ENCODE data around the gene IDH3B. TPM values are rescaled to one million over a fixed set of nuclear protein-coding genes. Genes with fewer than 3 reads are reported as not detected.

The IDH3B gene
- total and polyA plus RNA-seq, 2 donors (not counting 3 experiments of a cell fraction or from before 2014, with no cell fraction given) = 86.9 to 177 TPM

DNA sequence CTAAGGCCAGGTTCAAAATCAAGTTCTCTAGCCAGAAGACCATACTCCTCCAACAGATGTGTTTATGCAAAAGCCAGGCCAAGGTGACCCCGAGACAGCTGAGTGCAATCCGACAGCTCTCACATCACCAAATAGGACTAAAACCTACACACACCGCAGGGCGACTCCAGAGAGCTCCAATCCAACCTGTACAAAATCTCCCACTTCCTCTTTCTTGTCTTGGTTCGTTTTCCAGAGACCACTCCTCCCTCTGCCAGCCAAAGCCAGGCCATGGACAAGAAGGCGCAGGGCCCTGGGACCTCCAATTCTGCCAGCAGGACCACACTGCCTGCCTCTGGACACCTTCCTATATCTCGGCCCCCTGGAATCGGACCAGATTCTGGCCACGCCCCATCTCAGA lies 23.1 kb downstream of the IDH3B start:
- no peaks in the 10 kb centered on the region for H3K79me2 ChIP-seq (ENCODE audit: control insufficient read depth, insufficient read depth, low read length)
- H3K4me2 ChIP-seq (ENCODE audit: insufficient read depth, low read length) = no peak overlapping the region
- no TSS peak for BruUV-seq (replicated peaks)
- ChIA-PET POLR2A (no interaction called here), CTCF (interaction anchor here (1.0 kb wide), 2 partner anchors 14 to 119 kb away, joined by 3 read pairs; no protein-coding TSS in a partner anchor)
- H3K4me1 ChIP-seq (ENCODE audit: control insufficient read depth, extremely low read depth, insufficient read depth, low read length) = no peaks in the 10 kb centered on the region
- intact Hi-C loops (cut with micrococcal nuclease) (no loop called here), dilution Hi-C loops (cut with MboI; ENCODE audit: extremely low pct_ligation_motif_present, low sequenced_read_pairs) (no loop called here)
- TF ChIP-seq FOS (IDR thresholded peaks at IDR 0.05; ENCODE audit: borderline replicate concordance, insufficient read depth, low read length) = no peak
- no peak for TF ChIP-seq POLR2AphosphoS5 (IDR thresholded peaks at IDR 0.05; ENCODE audit: insufficient read depth, low read depth, low read length)
- TF ChIP-seq JUN (IDR thresholded peaks at IDR 0.05; ENCODE audit: borderline replicate concordance, insufficient read depth, insufficient read length, low read depth) = no peak
- TF ChIP-seq GATA2 (IDR thresholded peaks at IDR 0.05; ENCODE audit: insufficient read depth, insufficient read length, low read depth, low read length) = no peak
- TF ChIP-seq, protein P1, sequence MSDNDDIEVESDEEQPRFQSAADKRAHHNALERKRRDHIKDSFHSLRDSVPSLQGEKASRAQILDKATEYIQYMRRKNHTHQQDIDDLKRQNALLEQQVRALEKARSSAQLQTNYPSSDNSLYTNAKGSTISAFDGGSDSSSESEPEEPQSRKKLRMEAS (IDR thresholded peaks at IDR 0.05; ENCODE audit: insufficient read depth, insufficient read length) = no peak
- no peak for TF ChIP-seq EZH2 (IDR thresholded peaks at IDR 0.05; ENCODE audit: borderline replicate concordance, low read depth, low read length, severe bottlenecking)
- no peaks in the 10 kb centered on the region for H3K9me3 ChIP-seq (replicated peaks; ENCODE audit: control insufficient read depth, insufficient read depth, low read length)
- DNase-seq (ENCODE audit: low read depth, low spot score) (no peak), FAIRE-seq (no peak)
- peaks cover under 1 to 1% of the 10 kb centered on the region in 2 experiments for H3K27me3 ChIP-seq (ENCODE audit: control insufficient read depth in 2 of 2, insufficient read depth in 2 of 2, low read length in 2 of 2)
- H2AFZ ChIP-seq (ENCODE audit: low read depth, low read length) = no peak overlapping the region
- no peak overlapping the region for H3K27ac ChIP-seq (ENCODE audit: insufficient read depth, low read depth, low read length)
- no peak overlapping the region for H3K4me3 ChIP-seq (replicated peaks in 1 of 3; ENCODE audit: insufficient read depth in 1 of 3, low read depth in 1 of 3, low read length in 3 of 3)
- H3K9me1 ChIP-seq (replicated peaks; ENCODE audit: control insufficient read depth, extremely low read depth, insufficient read depth, low read length) = no peaks in the 10 kb centered on the region
- H4K20me1 ChIP-seq (replicated peaks; ENCODE audit: control insufficient read depth, extremely low read depth, insufficient read depth, low read length) = no peaks in the 10 kb centered on the region
- no peak overlapping the region for H3K9ac ChIP-seq (replicated peaks; ENCODE audit: extremely low read depth, insufficient read depth, low read length)
- H3K36me3 ChIP-seq (ENCODE audit: control insufficient read depth in 2 of 2, extremely low read depth in 1 of 2, insufficient read depth in 2 of 2, low read length in 2 of 2) = no peaks in the 10 kb centered on the region

DNA sequence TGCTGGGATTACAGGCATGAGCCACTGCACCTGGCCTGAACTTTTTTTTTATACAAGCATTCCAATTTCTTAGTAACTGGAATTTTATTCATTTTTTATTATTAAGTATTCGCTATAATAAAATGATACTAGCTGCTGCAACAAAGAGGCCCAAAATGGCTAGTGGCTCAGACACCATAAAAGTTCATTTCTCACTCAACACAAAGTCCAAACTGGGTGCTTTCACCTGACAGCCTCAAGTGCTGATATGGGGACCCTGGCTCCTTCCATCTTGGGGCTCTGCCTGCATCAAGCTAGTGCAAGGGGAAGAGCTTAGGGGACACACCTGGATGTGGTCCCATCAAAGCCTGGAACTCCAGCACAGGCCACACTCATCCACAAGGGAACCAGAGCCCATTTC lies 23.8 kb downstream of the IDH3B start:
- H3K9ac ChIP-seq (replicated peaks; ENCODE audit: extremely low read depth, insufficient read depth, low read length) = no peak overlapping the region
- intact Hi-C loops (cut with micrococcal nuclease) (no loop called here), dilution Hi-C loops (cut with MboI; ENCODE audit: extremely low pct_ligation_motif_present, low sequenced_read_pairs) (no loop called here)
- no TSS peak for BruUV-seq (replicated peaks)
- H3K9me3 ChIP-seq (replicated peaks; ENCODE audit: control insufficient read depth, insufficient read depth, low read length) = no peaks in the 10 kb centered on the region
- POLR2A ChIA-PET = no interaction called here
- H3K79me2 ChIP-seq (ENCODE audit: control insufficient read depth, insufficient read depth, low read length) = no peaks in the 10 kb centered on the region
- no peak overlapping the region for H3K4me2 ChIP-seq (ENCODE audit: insufficient read depth, low read length)
- FAIRE-seq (no peak), DNase-seq (ENCODE audit: low read depth, low spot score) (no peak)
- H4K20me1 ChIP-seq (replicated peaks; ENCODE audit: control insufficient read depth, extremely low read depth, insufficient read depth, low read length) = no peaks in the 10 kb centered on the region
- H3K27ac ChIP-seq (ENCODE audit: insufficient read depth, low read depth, low read length) = no peak overlapping the region
- H3K27me3 ChIP-seq (ENCODE audit: control insufficient read depth in 2 of 2, insufficient read depth in 2 of 2, low read length in 2 of 2) = peaks cover 3 to 5% of the 10 kb centered on the region in 2 experiments
- CTCF ChIA-PET = interaction anchor here (1.0 kb wide), 2 partner anchors 14 to 119 kb away, joined by 3 read pairs; no protein-coding TSS in a partner anchor
- no peaks in the 10 kb centered on the region for H3K4me1 ChIP-seq (ENCODE audit: control insufficient read depth, extremely low read depth, insufficient read depth, low read length)
- TF ChIP-seq EZH2 (IDR thresholded peaks at IDR 0.05; ENCODE audit: borderline replicate concordance, low read depth, low read length, severe bottlenecking) (no peak), JUN (IDR thresholded peaks at IDR 0.05; ENCODE audit: borderline replicate concordance, insufficient read depth, insufficient read length, low read depth) (no peak), POLR2A (IDR thresholded peaks at IDR 0.05; ENCODE audit: low read depth, low read length) (no peak), FOS (IDR thresholded peaks at IDR 0.05; ENCODE audit: borderline replicate concordance, insufficient read depth, low read length) (no peak), POLR2AphosphoS5 (IDR thresholded peaks at IDR 0.05; ENCODE audit: insufficient read depth, low read depth, low read length) (no peak), MYC (IDR thresholded peaks at IDR 0.05; ENCODE audit: low read depth, low read length) (no peak), GATA2 (IDR thresholded peaks at IDR 0.05; ENCODE audit: insufficient read depth, insufficient read length, low read depth, low read length) (no peak)
- TF ChIP-seq, protein P1 (IDR thresholded peaks at IDR 0.05; ENCODE audit: insufficient read depth, insufficient read length) = no peak
- TF ChIP-seq, protein P2, sequence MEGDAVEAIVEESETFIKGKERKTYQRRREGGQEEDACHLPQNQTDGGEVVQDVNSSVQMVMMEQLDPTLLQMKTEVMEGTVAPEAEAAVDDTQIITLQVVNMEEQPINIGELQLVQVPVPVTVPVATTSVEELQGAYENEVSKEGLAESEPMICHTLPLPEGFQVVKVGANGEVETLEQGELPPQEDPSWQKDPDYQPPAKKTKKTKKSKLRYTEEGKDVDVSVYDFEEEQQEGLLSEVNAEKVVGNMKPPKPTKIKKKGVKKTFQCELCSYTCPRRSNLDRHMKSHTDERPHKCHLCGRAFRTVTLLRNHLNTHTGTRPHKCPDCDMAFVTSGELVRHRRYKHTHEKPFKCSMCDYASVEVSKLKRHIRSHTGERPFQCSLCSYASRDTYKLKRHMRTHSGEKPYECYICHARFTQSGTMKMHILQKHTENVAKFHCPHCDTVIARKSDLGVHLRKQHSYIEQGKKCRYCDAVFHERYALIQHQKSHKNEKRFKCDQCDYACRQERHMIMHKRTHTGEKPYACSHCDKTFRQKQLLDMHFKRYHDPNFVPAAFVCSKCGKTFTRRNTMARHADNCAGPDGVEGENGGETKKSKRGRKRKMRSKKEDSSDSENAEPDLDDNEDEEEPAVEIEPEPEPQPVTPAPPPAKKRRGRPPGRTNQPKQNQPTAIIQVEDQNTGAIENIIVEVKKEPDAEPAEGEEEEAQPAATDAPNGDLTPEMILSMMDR (IDR thresholded peaks at IDR 0.05; ENCODE audit: extremely low read depth in 1 of 2, insufficient read depth in 1 of 2, low read depth in 1 of 2, low read length in 2 of 2) = no peak
- H3K4me3 ChIP-seq (replicated peaks in 1 of 3; ENCODE audit: insufficient read depth in 1 of 3, low read depth in 1 of 3, low read length in 3 of 3) = no peak overlapping the region
- H3K36me3 ChIP-seq (ENCODE audit: control insufficient read depth in 2 of 2, extremely low read depth in 1 of 2, insufficient read depth in 2 of 2, low read length in 2 of 2) = no peaks in the 10 kb centered on the region
- H2AFZ ChIP-seq (ENCODE audit: low read depth, low read length) = no peak overlapping the region
- H3K9me1 ChIP-seq (replicated peaks; ENCODE audit: control insufficient read depth, extremely low read depth, insufficient read depth, low read length) = no peaks in the 10 kb centered on the region
